ENCODE results near the gene BCAS3.

Gene BCAS3

GRCh38 chr17:61330174-61331150, 652.8 kb downstream of the BCAS3 start:
- DNase-seq, result no peak

- DNase-seq, result no peak
Measured at GRCh38 chr17:61331178-61331577, 653.5 kb downstream of the BCAS3 start.

DNA sequence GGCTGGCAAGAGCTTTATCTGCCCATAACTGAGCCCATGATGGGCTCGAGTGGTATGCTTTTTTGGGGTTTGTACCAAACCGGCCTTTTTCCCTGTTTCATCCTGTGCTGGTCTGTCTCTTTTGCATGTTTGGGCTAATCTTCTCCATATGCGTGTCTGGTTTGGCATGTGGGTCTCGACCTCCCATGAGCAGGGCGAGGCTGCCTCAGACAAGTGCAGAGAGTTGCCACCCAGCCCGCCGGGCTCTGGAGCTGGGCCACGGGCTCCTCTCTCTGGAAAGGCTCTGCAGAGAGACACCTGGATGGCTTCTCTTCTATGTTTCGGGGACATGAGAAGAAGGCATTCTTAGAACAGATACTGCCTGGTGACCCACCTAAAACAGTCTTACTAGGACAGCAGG, 654.2 kb downstream of the BCAS3 start:
- DNase-seq, result no peak

- no peak for DNase-seq
Measured at GRCh38 chr17:61333136-61333535, 655.5 kb downstream of the BCAS3 start.

GRCh38 chr17:61334673-61335072, 657.0 kb downstream of the BCAS3 start:
- DNase-seq, result no peak

- DNase-seq, result no peak
Measured at GRCh38 chr17:61335105-61335844, 657.6 kb downstream of the BCAS3 start.

GRCh38 chr17:61335845-61336655, 658.4 kb downstream of the BCAS3 start:
- no peak for DNase-seq

- DNase-seq, result no peak
Measured at GRCh38 chr17:61337290-61337689, 659.6 kb downstream of the BCAS3 start.

- DNase-seq, result no peak
Measured at GRCh38 chr17:61338000-61338798, 660.5 kb downstream of the BCAS3 start.

DNA sequence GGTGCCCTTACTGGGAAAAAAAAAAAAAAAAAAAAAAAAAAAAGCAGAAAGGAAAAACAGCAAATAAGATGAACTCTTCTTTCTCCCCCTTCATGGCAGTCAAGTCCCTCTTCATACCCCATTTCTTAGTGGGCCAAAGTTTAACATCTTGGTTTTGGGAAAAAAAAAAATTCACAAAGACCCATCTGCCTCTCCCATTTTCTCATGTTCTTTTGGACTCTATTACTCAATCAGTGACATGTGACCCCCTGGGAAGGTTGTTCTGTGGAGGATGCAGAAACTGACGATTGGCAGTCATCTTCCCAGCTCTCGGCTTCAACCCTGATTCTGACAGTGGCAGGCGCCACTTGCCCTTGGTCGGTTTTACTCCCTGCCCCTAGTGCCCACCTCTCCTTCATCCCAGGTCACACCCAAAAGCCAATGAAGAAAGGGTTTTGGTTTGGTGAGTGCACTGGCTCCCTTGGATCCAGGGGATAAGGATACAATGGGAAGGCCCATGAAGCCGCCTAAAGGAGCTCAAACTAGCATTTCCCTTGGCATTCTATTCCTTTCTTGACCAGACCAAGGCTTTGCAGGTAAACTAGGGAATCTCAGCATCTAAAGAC, 661.3 kb downstream of the BCAS3 start:
- DNase-seq, result no peak

- DNase-seq, result no peak
Measured at GRCh38 chr17:61340431-61341209, 663.0 kb downstream of the BCAS3 start.

- DNase-seq, result no peak
Measured at GRCh38 chr17:61343576-61343975, 665.9 kb downstream of the BCAS3 start.

DNA sequence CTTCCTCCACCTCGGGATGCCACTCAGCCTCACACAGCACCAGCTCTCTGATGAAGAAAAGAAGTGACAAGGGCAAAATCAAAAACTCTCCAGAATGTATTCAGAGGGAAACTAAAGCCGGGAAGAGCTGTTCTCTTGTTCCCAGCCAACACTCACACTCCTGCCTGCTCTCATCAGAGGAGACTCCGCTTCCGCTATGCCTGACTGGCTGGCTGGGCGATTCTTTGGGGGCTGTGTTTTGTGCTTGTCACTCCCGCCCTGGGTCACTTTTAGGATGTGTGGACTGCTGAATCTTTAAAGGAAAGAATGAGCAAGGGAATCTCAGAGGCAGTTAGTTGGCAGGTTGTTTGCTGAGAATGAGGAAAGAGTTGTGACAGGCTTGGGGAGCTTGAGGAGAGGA, 667.4 kb downstream of the BCAS3 start:
- DNase-seq, result no peak

- DNase-seq, result no peak
Measured at GRCh38 chr17:61345825-61346666, 668.4 kb downstream of the BCAS3 start.

DNA sequence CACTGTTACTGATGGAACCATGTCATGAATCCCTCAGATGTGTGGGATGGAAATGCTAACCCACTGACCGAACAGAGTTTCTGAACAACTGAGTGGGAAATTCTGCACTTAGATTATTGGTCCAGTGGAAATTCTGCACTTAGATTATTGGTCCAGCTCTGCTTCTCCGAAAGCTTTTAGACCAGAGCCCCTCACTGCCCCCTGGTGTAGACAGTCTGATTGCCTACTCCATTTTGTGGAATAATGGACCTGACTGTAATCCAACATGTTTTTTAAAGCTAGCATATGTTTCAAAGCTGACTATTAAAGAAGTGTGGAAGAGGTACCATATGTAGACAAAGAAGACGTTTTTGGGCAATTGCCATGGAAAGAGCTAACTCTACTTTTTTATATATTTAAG, 671.7 kb downstream of the BCAS3 start:
- no peak for DNase-seq

DNA sequence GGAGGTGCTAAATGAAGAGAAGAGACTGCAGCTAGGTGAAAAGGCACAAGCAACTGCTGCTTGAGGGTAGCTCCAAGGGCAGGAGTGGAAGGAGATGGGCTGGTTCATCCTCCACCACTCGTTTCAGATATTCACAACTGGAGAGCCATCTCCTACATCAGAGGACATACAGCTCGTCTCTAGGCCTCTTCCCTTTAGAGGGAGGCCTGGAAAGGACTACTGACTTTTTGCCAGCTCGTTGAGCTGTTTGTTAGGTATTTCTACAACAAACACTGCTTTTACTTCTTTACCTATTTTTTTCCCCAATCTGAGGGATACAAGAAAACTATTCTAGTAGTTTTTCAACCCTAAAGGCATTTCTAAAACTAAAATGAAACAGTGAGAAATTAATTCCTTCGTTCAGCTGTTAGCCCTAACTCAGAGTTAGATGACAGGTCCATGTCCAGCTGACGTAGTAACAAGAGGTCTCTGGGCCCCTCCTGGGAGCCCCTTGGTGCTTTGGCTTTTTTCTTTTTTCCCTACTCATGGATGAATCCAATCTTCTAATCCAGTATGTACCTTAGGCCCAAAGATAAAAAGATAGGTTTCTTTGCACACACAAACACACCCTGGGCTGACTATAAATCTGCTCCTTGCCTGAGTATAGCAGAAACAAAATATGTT, 674.2 kb downstream of the BCAS3 start:
- DNase-seq, result no peak

DNA sequence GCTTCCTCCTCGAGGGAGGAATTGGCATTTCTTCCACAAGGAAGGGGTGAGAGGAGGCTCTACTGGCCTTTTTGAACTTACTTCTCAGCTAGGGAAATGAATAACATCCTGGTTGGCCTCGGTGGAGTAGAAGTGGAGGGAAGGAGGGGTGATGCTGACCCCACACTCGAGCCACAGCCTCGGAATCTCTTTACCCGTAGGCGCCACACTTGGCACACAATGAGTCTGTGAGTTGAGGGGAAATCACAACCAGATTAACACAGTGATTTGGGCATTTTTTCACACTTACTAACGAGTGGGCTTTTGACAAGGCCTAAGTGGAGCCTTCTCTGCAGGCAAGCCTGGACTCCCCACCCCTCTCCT, 674.7 kb downstream of the BCAS3 start:
- no peak for DNase-seq

DNA sequence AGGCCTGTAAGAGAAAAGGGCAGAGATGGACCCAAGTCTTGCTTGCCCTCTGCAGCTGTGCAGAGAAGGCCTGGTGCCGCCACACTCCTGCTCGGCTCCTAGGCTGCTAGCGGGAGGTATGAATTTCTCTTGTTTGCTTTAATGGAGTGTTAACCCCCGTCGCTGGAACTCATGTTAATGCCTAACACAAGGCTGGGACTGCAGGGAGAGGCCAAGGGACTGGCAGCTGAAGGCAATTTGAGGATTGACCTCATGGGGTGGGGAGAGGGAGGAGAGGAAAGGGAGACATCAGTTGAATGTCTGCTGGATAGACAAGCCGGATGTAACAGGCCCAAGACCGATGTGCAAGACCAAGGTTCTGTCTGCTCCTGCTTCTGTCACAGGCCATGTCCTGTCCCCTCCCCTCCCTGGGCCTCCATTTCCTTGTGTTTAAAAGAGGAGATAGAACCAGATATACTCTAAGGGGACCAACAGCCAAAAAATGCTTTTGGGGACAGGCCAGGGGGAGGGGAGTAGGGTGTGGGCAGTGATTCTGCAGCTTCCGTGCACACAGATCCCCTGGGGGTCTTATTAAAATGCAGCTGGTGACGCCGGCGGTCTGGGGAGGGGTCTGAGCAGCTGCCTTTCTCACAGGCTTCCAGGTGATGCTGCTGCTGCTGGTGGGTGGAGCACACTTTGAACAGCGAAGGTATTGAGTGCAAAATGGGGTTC, 675.3 kb downstream of the BCAS3 start:
- no peak for DNase-seq

DNA sequence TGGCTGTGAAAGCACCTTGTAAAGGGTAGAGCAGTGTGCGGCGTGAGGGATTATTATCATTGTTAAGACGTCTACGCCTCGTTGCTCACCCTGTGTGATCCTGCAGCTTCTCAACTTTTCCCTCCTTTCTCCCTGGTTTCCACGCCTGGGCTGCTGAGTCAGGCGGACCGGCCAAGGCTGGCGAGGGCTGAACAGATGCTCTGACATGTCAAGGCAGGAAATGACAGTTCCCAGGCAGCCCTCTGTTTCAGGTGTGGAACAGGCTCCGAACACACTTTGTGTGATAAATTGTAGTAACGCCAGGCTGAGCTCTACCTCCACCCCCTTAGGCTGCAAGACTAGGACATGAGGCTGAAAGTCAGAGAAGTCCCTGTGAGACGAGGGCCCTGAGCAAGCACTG, 676.0 kb downstream of the BCAS3 start:
- no peak for DNase-seq

All from activated CD4-positive, alpha-beta T cell treated with anti-CD3 and anti-CD28 coated beads, Interleukin-2, amount 50 U/mL, for 4 hours (primary cell).